ENCODE measurements around the gene S100A7A. TPM values are rescaled to one million over a fixed set of nuclear protein-coding genes. Genes with fewer than 3 reads are reported as not detected.

Gene S100A7A
- total RNA-seq, 2 experiments from 2014 or later, result not detected

- H3K27me3 Mint-ChIP-seq, result peaks cover 17% of the 10 kb centered on the region
- ATAC-seq (no peak), DNase-seq (no peak)
- ChIA-PET CTCF (interaction anchor here (0.8 kb wide), 1 partner anchor 36 kb away, joined by 4 read pairs; no protein-coding TSS in a partner anchor), POLR2A (interaction anchor here (0.6 kb wide), 1 partner anchor 231 kb away, joined by 5 read pairs; no protein-coding TSS in a partner anchor)
- no peak overlapping the region for H3K4me3 Mint-ChIP-seq
- H3K9me3 Mint-ChIP-seq (ENCODE audit: low read depth), result no peaks in the 10 kb centered on the region
- H3K36me3 Mint-ChIP-seq (ENCODE audit: low read depth), result no peaks in the 10 kb centered on the region
- intact Hi-C loops (cut with DNase I, micrococcal nuclease), result no loop called here
- no peak overlapping the region for H3K27ac Mint-ChIP-seq
- H3K4me1 Mint-ChIP-seq, result no peaks in the 10 kb centered on the region
Observed at GRCh38 chr1:153429266-153430165, 13.2 kb downstream of the S100A7A start.

DNA sequence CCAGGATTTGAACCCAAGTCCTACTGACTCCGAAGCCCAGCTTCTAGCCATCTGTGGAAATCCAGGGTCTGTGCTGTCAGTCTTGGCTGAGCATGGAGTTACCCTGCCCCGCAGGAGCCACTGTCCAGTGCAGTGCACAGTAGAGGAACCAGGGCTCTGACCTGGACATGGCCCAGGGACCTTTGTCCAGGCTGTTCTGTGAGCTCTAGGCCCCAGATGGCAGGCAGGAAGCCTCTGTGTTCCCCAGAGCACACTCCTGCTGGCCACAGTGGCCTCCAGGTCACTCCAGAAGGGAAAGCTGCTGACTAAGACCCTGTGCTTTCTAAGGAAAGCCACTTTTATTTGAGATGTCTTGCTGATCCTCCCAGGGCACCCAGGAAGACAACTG, 13.8 kb downstream of the S100A7A start:
- Mint-ChIP-seq H3K27ac (no peak overlapping the region), H3K36me3 (ENCODE audit: low read depth) (no peaks in the 10 kb centered on the region), H3K9me3 (ENCODE audit: low read depth) (no peaks in the 10 kb centered on the region), H3K4me3 (no peak overlapping the region), H3K4me1 (no peaks in the 10 kb centered on the region), H3K27me3 (peaks cover 13% of the 10 kb centered on the region)
- DNase-seq (no peak), ATAC-seq (no peak)
- POLR2A ChIA-PET, result interaction anchor here (0.6 kb wide), 2 partner anchors 232 to 341 kb away, joined by 3 to 5 read pairs; no protein-coding TSS in a partner anchor
- CTCF ChIA-PET, result interaction anchor here (0.8 kb wide), 1 partner anchor 35 kb away, joined by 4 read pairs; no protein-coding TSS in a partner anchor
- intact Hi-C loops (cut with DNase I, micrococcal nuclease), result no loop called here

DNA sequence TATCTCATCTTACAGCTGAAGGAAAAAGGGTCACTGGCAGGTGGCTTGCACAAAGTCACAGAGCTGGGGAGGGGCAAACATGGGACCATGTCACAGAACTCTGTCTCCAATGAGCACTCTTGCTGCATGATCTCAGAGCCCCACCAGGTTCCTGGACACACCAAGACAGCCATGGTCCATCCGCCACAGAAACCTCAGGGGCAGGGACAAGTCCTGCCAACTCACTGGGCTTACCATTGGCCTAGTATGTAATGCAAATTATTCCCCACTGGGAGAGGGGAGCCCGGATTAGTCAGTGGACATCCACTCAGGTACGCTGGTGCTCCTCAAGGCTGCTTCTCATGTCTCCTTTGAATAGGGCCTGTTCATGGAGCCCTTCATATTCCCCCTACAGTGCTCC, 14.2 kb downstream of the S100A7A start:
- Mint-ChIP-seq H3K9me3 (ENCODE audit: low read depth) (no peaks in the 10 kb centered on the region), H3K4me3 (no peak overlapping the region), H3K27me3 (peaks cover 11% of the 10 kb centered on the region), H3K36me3 (ENCODE audit: low read depth) (no peaks in the 10 kb centered on the region), H3K27ac (no peak overlapping the region), H3K4me1 (no peaks in the 10 kb centered on the region)
- intact Hi-C loops (cut with DNase I, micrococcal nuclease), result no loop called here
- POLR2A ChIA-PET, result interaction anchor here (0.6 kb wide), 1 partner anchor 341 kb away, joined by 3 read pairs; no protein-coding TSS in a partner anchor
- CTCF ChIA-PET, result interaction anchor here (0.8 kb wide), 1 partner anchor 35 kb away, joined by 4 read pairs; no protein-coding TSS in a partner anchor
- ATAC-seq (no peak), DNase-seq (no peak)

GRCh38 chr1:153431002-153431401, 14.7 kb downstream of the S100A7A start:
- ATAC-seq, result no peak
- no peak overlapping the region for H3K4me3 Mint-ChIP-seq
- no peaks in the 10 kb centered on the region for H3K36me3 Mint-ChIP-seq (ENCODE audit: low read depth)
- no peak for DNase-seq
- ChIA-PET POLR2A (interaction anchor here (0.6 kb wide), 1 partner anchor 342 kb away, joined by 3 read pairs; no protein-coding TSS in a partner anchor), CTCF (no interaction called here)
- intact Hi-C loops (cut with DNase I, micrococcal nuclease), result no loop called here
- no peaks in the 10 kb centered on the region for H3K9me3 Mint-ChIP-seq (ENCODE audit: low read depth)
- H3K27me3 Mint-ChIP-seq, result peaks cover 9% of the 10 kb centered on the region
- H3K27ac Mint-ChIP-seq, result no peak overlapping the region
- H3K4me1 Mint-ChIP-seq, result no peaks in the 10 kb centered on the region

GRCh38 chr1:153431427-153431826, 15.1 kb downstream of the S100A7A start:
- intact Hi-C loops (cut with DNase I, micrococcal nuclease), result no loop called here
- ATAC-seq (no peak), DNase-seq (no peak)
- Mint-ChIP-seq H3K4me3 (no peak overlapping the region), H3K9me3 (ENCODE audit: low read depth) (no peaks in the 10 kb centered on the region), H3K36me3 (ENCODE audit: low read depth) (no peaks in the 10 kb centered on the region), H3K4me1 (no peaks in the 10 kb centered on the region), H3K27me3 (peaks cover 9% of the 10 kb centered on the region), H3K27ac (no peak overlapping the region)
- CTCF ChIA-PET, result no interaction called here
- POLR2A ChIA-PET, result no interaction called here

- ChIA-PET POLR2A (no interaction called here), CTCF (no interaction called here)
- H3K4me1 Mint-ChIP-seq, result no peaks in the 10 kb centered on the region
- H3K9me3 Mint-ChIP-seq (ENCODE audit: low read depth), result no peaks in the 10 kb centered on the region
- peaks cover 11% of the 10 kb centered on the region for H3K27me3 Mint-ChIP-seq
- DNase-seq (no peak), ATAC-seq (no peak)
- H3K36me3 Mint-ChIP-seq (ENCODE audit: low read depth), result no peaks in the 10 kb centered on the region
- no peak overlapping the region for H3K4me3 Mint-ChIP-seq
- intact Hi-C loops (cut with DNase I, micrococcal nuclease), result no loop called here
- no peak overlapping the region for H3K27ac Mint-ChIP-seq
Observed at GRCh38 chr1:153431928-153432327, 15.6 kb downstream of the S100A7A start.

DNA sequence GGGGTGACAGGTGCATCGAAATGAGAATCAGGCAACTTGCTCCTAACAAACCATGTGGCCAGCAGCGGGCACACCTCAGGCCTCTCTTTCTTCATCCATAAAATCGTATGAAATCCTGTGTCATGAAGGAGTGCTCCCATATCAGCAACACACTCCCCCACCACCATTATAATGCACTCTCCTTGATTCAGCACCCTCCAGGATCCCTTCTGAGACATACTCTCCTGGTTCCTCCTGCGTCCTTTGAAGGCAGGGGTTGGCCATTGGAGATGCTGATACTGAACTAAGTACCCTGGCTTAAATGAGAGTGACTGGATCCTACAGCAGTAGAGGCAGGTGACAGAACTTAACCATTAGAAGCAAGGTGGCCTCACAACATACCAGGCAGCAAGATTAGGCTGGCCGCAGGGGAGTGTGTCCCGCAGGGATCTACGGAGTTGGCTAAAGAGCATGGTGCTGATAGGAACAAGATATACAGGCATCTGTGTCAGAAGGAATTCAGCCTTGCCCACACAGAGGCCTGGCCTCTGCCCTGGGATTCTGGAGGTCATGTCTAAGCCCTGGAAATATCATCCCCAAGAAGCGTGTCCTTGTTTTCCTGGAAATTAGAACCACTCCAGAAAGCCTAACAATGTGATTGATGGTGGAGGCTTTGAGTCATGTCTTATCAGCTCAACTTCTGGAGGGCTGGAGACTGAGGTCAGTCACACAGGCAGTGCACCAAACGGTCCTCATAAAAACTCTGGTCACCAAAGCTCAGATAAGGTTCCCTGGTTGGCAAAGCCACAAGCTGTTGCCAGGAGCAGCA, 16.8 kb downstream of the S100A7A start:
- intact Hi-C loops (cut with DNase I, micrococcal nuclease), result no loop called here
- ChIA-PET CTCF (no interaction called here), POLR2A (no interaction called here)
- no peaks in the 10 kb centered on the region for H3K9me3 Mint-ChIP-seq (ENCODE audit: low read depth)
- ATAC-seq (no peak), DNase-seq (no peak)
- H3K4me3 Mint-ChIP-seq, result no peak overlapping the region
- no peaks in the 10 kb centered on the region for H3K36me3 Mint-ChIP-seq (ENCODE audit: low read depth)
- peaks cover 11% of the 10 kb centered on the region for H3K27me3 Mint-ChIP-seq
- H3K27ac Mint-ChIP-seq, result no peak overlapping the region
- no peaks in the 10 kb centered on the region for H3K4me1 Mint-ChIP-seq

GRCh38 chr1:153434746-153435455, 18.6 kb downstream of the S100A7A start:
- Mint-ChIP-seq H3K27ac (no peak overlapping the region), H3K9me3 (ENCODE audit: low read depth) (no peaks in the 10 kb centered on the region), H3K4me3 (no peak overlapping the region), H3K4me1 (no peaks in the 10 kb centered on the region), H3K36me3 (ENCODE audit: low read depth) (no peaks in the 10 kb centered on the region), H3K27me3 (peaks cover 6% of the 10 kb centered on the region)
- CTCF ChIA-PET, result interaction anchor here (0.7 to 0.8 kb wide), 2 partner anchors 31 to 76 kb away, joined by 3 read pairs; no protein-coding TSS in a partner anchor
- DNase-seq (no peak), ATAC-seq (no peak)
- intact Hi-C loops (cut with DNase I, micrococcal nuclease), result no loop called here
- POLR2A ChIA-PET, result no interaction called here

DNA sequence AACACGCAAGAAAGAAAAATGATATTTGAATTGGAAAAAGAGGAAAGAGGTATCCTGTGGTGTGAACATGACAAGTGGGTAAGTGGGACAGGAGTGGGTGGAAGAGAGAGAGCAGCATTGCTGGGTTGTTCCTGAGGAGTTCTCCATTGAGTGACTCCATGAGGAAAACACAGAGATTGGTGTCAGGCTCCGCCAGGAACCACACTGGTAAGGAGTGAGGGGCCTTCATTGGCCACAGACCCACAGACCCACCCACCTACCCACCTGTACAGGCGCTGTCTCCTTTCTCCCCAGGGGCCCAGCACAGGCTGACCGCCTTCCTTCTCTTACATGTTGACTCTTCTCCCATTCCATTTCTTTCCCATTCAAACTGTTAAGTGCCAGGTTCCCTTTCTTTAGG, 20.9 kb downstream of the S100A7A start:
- Mint-ChIP-seq H3K27me3 (peaks cover 8% of the 10 kb centered on the region), H3K9me3 (ENCODE audit: low read depth) (no peaks in the 10 kb centered on the region), H3K4me3 (no peak overlapping the region), H3K27ac (no peak overlapping the region), H3K36me3 (ENCODE audit: low read depth) (no peaks in the 10 kb centered on the region), H3K4me1 (no peaks in the 10 kb centered on the region)
- CTCF ChIA-PET, result no interaction called here
- DNase-seq (no peak), ATAC-seq (no peak)
- intact Hi-C loops (cut with DNase I, micrococcal nuclease), result no loop called here
- POLR2A ChIA-PET, result no interaction called here

DNA sequence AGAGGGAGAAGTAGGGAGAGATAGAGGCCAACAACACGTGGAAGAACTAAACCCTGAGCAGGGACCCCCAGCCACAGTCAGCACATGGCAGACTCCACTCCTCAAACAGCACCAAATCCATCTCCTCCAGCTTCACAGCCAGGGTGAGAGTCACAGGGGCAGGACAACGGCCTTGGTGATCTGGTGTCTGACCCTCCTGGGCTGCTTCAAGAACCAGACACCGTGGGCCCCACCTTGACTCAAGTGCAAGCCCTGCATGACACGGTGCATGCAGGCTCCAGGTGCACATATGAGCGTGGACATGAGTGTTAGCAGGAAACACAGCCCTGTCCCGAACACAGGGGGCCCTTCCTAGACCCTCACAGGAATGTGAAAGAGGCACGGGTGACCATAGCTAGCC, 22.3 kb downstream of the S100A7A start:
- no peak overlapping the region for H3K4me3 Mint-ChIP-seq
- ATAC-seq, result no peak

GRCh38 chr1:153439273-153439672, 23.0 kb downstream of the S100A7A start:
- intact Hi-C loops (cut with DNase I, micrococcal nuclease), result no loop called here
- H3K27ac Mint-ChIP-seq, result no peak overlapping the region
- H3K4me1 Mint-ChIP-seq, result no peaks in the 10 kb centered on the region
- H3K36me3 Mint-ChIP-seq (ENCODE audit: low read depth), result no peaks in the 10 kb centered on the region
- POLR2A ChIA-PET, result no interaction called here
- ATAC-seq (no peak), DNase-seq (no peak)
- H3K9me3 Mint-ChIP-seq (ENCODE audit: low read depth), result no peaks in the 10 kb centered on the region
- no peak overlapping the region for H3K4me3 Mint-ChIP-seq
- CTCF ChIA-PET, result no interaction called here
- peaks cover 10% of the 10 kb centered on the region for H3K27me3 Mint-ChIP-seq

More for the DNA sequence above, 22.3 kb downstream of the S100A7A start:
- ChIA-PET CTCF (no interaction called here), POLR2A (no interaction called here)
- intact Hi-C loops (cut with DNase I, micrococcal nuclease), result no loop called here
- Mint-ChIP-seq H3K36me3 (ENCODE audit: low read depth) (no peaks in the 10 kb centered on the region), H3K9me3 (ENCODE audit: low read depth) (no peaks in the 10 kb centered on the region), H3K4me1 (no peaks in the 10 kb centered on the region), H3K27ac (no peak overlapping the region), H3K27me3 (peaks cover 10% of the 10 kb centered on the region)
- no peak for DNase-seq

Data from activated CD4-positive, alpha-beta T cell treated with anti-CD3 and anti-CD28 coated beads for 36 hours (primary cell).